Measurements from ENCODE around the gene TMEM151B. TPM values are rescaled to one million over a fixed set of nuclear protein-coding genes. Genes with fewer than 3 reads are reported as not detected.

The TMEM151B gene
- total and polyA plus RNA-seq, 9 of the 15 experiments (the other 6 are each of a cell fraction or from before 2014, with no cell fraction given) = not detected

GRCh38 chr6:44260011-44260410, 10.2 kb upstream of the TMEM151B start (continued):
- TF ChIP-seq BCLAF1 (IDR thresholded peaks at IDR 0.05; ENCODE audit: borderline replicate concordance in 1 of 2, control insufficient read depth in 1 of 2, low read depth in 2 of 2, low read length in 1 of 2) = no peak
- TF ChIP-seq MYNN (IDR thresholded peaks at IDR 0.05) = no peak
- no peak for TF ChIP-seq MYNN (CRISPR knock-in tag; IDR thresholded peaks at IDR 0.05)
- no peak for TF ChIP-seq ZNF263 (CRISPR knock-in tag; IDR thresholded peaks at IDR 0.05; ENCODE audit: borderline replicate concordance)

- Histone ChIP-seq H3K9me1 (ENCODE audit: control insufficient read depth, insufficient read depth, low read length) (peaks cover 6% of the 10 kb centered on the region), H3K27ac (ENCODE audit: extremely low read depth, low read depth, low read length) (no peak overlapping the region), H3K9ac (ENCODE audit: insufficient read depth in 1 of 2, low read depth in 2 of 2, low read length in 2 of 2) (peak overlapping the region in 1 of 2 experiments; percentile 24; a peak in 1 of 4 replicates), H3K36me3 (ENCODE audit: control insufficient read depth, insufficient read depth, low read length) (peaks cover 52% of the 10 kb centered on the region; the same call in 1 of the 3 replicates), H3K4me2 (ENCODE audit: insufficient read depth, low read length) (no peak overlapping the region), H2AFZ (ENCODE audit: low read depth, low read length) (no peak overlapping the region), H3K79me2 (ENCODE audit: control insufficient read depth, insufficient read depth, low read length) (peaks cover 32% of the 10 kb centered on the region), H4K20me1 (replicated peaks; ENCODE audit: control insufficient read depth, insufficient read depth, low read length) (peaks cover 9% of the 10 kb centered on the region), H3K9me3 (replicated peaks; ENCODE audit: control insufficient read depth, insufficient read depth, low read depth, low read length) (no peaks in the 10 kb centered on the region), H3K4me3 (no peak overlapping the region), H3K4me1 (replicated peaks in 1 of 2; ENCODE audit: control insufficient read depth in 2 of 2, insufficient read depth in 2 of 2, low read length in 2 of 2) (peaks cover 33 to 57% of the 10 kb centered on the region in 2 experiments; a peak in 4 of 5 replicates), H3K27me3 (ENCODE audit: control insufficient read depth in 2 of 2, insufficient read depth in 2 of 2, low read length in 2 of 2) (no peaks in the 10 kb centered on the region)
- intact Hi-C loops (cut with micrococcal nuclease) (no loop called here), in situ Hi-C loops (cut with MboI) (no loop called here)
- ChIA-PET POLR2A (interaction anchor here (0.6 to 8.2 kb wide), 4 partner anchors 13 to 868 kb away, joined by 3 to 69 read pairs (median 4); partner anchors contain the start of gene HSP90AB1), CTCF (ENCODE audit: low intra/inter-chr PET ratio) (no interaction called here)
- TF ChIP-seq TCF7L2 (IDR thresholded peaks at IDR 0.05; ENCODE audit: low read depth, low read length) (no peak), SOX6 (IDR thresholded peaks at IDR 0.05) (no peak), CCAR2 (IDR thresholded peaks at IDR 0.05; ENCODE audit: low read depth, low read length) (no peak), DLX4 (CRISPR knock-in tag; IDR thresholded peaks at IDR 0.05) (no peak), ZNF699 (CRISPR knock-in tag; IDR thresholded peaks at IDR 0.05; ENCODE audit: insufficient replicate concordance) (no peak), DEAF1 (CRISPR knock-in tag; IDR thresholded peaks at IDR 0.05) (no peak), ZNF830 (CRISPR knock-in tag; IDR thresholded peaks at IDR 0.05) (no peak), EHMT2 (IDR thresholded peaks at IDR 0.05) (no peak)
- no peak for DNase-seq (ENCODE audit: extremely low read depth in 1 of 4, low spot score in 3 of 4)
- 81% methylated on average over 6 of the region's 6 CpGs for WGBS (ENCODE audit: insufficient coverage, low coverage, missing lambda C conversion rate)
- BruUV-seq (replicated peaks) = no TSS peak
- FAIRE-seq = no peak
- no peak for ATAC-seq
Measured at GRCh38 chr6:44260451-44261297, 9.6 kb upstream of the TMEM151B start.

All from K562 (cell line).